COLO829 (cell line): ENCODE data around the gene SERPINB6.
"Not testable (repeated sequence)": the region's sequence is repeated elsewhere in the genome, so short reads cannot be mapped to it uniquely, and the experiment has no call there.

ENCODE experiments used
- DNase-seq: peaks from one replicate; pipeline ENCODE4 v3.0.0; 2012; ENCODE audit warnings: low spot score

Gene SERPINB6

DNA sequence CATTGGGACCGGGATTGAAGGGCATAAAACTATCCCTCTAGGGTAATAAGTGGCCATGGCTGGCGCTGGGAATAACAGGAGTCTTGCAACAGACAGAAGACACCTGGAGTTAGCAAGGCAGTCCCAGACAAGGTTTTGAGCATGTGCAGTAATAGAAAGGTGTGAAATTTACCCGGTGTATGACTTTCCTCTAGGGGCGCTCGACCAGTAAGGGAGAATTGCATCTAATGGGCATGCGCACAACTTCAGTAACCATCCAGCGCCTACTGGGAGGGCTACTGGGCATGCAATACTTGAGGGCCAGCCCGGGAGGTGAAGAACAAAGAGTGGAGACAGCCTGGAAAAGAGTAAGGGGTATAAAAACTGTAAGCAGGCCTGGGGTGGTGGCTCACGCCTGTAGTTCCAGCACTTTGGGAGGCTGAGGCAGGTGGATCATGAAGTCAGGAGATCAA is 32.7 kb downstream of the SERPINB6 start:
- no peak for DNase-seq

DNA sequence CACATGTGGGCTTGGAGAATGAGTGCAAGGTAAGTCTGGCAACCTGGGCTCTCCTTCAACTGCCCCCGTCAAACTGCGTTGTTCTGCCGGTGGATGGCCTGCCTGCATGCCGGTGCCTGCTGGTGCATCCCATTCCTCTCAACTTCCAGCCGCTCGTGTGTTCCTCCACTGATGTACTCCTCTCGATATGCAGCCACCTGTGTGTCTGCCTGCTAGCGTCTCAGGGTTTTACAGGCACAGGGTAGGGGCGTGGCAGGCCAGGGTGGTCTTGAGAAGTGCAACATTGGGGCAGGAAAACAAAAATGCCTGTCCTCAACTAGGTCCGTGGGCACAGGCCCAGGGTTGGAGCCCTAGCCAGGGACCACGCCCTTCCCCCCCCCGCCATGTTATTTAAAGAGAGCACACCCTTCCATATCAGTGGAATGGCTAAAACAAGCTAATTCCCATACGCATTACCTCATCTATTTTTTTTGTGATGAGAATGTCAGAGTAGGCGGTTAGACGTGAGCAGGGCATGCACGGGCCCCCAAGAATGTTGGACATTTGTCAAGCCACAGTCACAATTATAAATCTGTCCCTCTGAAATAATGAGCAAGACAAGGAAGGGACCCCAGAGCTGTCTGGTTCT is 33.2 kb downstream of the SERPINB6 start:
- no peak for DNase-seq

DNA sequence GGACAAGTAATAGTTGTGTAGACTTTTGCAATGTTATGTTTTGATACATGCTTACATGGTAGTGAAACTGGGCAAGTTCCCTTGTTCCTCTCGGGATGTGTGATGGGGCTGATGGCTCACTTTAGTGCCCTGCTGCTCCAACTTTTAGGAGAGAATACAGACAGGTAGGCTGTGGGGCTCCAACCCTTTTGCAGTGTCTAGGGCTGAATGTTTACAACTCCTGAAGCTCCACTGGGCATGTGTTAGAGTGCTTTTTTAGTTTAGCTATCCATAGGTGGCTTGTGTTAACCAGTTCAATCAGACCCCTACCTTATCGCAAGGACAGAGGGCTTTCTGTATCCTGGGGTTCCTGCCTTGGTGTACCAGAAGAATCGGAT is 33.8 kb downstream of the SERPINB6 start:
- DNase-seq = no peak

DNA sequence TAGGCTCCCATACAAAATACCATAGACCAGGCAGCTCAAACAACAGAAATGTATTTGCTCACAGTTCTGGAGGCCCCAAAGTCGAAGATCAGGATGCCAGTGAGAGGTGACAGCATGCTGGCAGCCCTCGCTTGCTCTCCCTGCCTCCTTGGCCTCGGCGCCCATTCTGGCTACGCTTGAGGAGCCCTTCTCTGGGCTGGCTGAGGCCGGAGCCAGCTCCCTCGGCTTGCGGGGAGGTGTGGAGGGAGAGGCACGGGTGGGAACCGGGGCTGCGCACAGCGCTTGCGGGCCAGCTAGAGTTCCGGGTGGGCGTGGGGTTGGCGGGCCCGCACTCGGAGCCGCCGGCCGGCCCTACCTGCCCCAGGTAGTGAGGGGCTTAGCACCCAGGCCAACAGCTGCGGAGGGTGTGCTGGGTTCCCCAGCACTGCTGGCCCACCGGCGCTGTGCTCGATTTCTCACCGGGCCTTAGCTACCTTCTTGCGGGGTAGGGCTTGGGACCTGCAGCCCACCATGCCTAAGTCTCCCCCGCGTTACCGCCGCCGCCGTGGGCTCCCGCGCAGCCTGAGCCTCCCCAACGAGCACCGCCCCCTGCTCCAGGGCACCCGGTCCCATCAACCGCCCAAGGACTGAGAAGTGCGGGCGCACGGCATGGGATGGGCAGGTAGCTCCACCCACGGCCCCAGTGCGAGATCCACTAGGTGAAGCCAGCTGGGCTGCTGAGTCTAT is 35.6 kb downstream of the SERPINB6 start:
- no peak for DNase-seq

DNA sequence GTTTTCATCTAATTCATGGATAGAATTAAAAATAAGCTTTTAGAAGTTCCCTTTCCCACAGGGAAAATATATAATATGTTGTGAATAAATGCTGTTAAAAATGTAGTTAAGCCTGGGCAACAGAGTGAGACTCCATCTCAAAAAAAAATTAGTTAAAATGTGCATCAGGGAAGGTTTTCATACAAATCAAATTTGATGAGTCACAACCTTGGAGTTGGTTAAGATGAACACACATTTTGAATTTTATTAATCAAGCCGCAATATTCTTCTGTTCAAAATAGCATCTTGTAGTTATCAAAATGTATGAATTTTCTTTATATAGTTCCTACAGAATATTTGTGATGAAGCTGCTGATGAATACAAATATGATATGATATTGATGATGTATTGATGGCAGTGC is 37.3 kb downstream of the SERPINB6 start:
- no peak for DNase-seq

DNA sequence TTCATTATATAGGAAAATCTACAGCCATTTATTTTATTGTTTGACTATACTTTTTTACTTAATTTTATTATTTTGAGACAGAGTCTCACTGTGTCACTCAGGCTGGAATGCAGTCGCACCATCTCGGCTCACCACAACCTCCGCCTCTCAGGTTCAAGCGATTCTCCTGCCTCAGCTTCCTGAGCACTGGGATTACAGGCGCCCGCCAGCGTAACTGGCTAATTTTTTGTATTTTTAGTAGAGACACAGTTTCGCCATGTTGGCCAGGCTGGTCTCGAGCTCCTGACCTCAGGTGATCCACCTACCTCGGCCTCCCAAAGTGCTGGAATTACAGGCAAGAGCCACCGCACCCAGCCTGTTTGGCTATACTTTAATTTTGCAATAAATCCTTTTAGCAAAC is 38.5 kb downstream of the SERPINB6 start:
- not testable (repeated sequence) for DNase-seq

DNA sequence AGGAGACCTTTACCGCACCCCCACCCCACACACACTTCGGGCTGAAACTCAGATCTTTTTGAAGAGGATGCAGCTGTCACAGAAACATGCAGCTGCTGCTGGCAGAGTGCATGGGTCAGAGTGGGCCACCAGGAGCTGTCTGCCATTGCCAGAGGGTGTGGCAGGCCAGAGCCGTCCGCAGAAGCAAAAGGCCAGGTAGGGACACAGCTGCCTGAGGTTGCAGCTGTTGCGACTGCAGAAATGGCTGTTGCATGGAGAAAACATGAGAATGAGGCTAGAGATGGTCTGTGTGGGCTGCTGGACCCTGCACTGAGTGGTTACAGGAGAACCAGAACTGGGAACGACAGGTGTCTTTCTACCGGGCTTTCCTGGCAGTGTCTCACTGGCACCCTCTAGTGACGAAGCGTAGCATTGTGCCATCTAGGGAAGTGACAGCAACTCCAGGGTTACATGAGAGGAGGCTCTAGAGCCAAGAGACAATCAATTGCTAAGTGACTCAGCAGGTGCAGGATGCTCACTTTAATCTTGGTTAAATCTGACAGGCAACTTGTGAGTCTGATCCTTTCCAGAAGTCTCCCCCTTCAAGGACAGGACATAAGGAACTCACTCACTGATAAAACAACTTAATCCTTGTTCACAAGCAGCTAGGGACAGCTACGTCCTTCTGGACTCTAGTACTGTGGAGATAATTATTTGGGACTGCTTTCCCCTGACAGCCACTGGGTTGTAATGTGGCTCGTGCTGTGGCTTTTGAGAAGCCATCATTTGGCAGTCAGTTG is 39.2 kb downstream of the SERPINB6 start:
- peak; percentile 88 for DNase-seq

DNA sequence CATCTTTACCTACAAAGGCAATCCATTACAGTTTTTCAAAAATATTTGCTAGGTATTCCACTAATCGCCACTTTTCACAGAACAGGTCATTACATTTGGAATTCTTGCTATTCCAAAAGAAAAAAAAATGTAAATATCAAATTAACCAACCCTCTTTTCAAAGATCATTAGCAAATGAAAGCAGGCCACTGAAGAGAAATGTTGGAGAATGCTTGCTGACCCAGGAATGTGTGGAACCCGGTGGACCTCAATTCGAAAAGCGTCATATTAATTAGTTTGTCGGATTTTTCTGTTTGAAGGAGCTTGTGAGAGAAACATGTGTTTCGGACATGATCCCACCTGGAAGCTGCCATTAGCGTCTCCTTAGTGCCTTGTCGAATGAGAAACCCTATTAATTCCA is 40.3 kb downstream of the SERPINB6 start:
- DNase-seq = no peak

DNA sequence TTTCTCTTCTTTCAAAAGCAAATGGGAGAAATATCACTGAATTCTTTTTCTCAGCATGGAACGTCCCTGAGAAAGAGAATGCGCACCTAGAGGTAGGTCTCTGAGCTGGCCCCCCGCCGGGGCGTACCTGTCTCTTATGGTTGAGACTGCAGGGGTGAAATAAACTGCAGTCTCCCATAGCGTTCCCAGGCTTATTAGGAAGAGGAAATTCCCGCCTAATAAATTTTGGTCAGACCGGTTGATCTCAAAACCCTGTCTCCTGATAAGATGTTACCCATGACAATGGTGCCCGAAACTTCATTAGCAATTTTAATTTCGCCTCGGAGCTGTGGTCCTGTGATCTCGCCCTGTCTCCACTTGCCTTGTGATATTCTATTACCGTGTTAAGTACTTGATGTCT is 43.4 kb downstream of the SERPINB6 start:
- not testable (repeated sequence) for DNase-seq

DNA sequence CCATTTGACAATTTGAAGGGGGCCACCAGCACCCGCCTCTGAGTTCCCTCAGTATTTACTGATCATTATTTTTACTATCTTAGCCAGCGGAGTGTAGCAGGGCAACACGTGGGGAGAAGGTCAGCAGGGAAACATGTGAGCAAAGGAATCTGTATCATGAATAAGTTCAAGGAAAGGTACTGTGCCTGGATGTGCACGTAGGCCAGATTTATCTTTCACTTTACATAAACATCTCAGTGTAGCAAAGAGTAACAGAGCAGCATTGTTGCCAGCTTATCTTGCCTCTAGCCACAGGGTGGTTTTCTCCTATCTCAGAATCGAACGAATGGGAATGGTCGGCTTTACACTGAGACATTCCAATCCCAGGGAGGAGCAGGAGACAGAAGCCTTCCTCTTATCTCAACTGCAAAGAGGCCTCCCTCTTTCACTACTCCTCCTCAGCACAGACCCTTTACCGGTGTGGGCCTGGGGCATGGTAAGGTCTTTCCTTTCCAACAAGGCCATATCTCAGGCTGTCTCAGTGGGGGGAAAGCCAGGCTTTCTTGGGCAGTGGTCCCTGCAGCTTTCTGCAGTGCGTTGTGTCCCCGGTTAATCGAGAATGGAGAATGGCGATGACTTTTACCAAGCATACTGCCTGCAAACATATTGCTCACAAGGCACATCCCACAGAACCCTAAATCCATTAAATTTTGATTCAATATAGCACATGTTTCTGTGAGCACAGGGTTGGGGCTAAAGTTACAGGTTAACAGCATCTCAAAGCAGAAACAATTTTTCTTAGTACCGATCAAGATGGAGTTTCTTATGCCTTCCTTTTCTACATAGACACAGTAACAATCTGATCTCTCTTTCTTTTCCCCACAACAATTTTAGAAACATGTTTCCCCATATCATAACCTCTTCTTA is 45.3 kb downstream of the SERPINB6 start:
- DNase-seq = not testable (repeated sequence)

DNA sequence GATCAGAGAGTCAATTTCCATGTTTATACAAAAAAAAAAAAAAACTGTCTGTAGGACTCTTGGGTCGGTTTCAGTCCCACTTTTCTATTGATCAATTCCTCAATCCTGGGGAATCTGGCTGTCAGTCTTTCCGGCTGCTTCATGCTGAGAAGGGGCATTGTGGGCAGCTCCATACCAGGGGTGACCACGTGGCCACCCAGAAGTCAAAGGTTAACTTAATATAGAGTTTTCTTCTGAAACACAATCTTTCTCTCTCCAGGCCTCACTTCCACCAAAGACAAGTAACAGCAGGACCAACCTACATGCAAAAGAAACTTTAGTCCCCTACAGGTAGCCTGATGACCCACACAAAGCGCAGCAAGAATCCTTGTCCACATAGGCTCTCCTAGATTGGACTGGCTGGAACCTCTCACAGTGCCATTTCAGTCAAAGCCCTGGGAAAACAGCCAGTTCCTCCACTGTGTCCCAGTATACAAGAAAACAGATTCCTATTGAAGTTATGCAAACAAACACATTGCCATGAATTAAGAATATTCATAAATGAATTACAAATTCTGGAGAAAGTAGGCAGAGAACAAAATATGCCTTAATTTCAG is 49.7 kb downstream of the SERPINB6 start:
- no peak for DNase-seq

DNA sequence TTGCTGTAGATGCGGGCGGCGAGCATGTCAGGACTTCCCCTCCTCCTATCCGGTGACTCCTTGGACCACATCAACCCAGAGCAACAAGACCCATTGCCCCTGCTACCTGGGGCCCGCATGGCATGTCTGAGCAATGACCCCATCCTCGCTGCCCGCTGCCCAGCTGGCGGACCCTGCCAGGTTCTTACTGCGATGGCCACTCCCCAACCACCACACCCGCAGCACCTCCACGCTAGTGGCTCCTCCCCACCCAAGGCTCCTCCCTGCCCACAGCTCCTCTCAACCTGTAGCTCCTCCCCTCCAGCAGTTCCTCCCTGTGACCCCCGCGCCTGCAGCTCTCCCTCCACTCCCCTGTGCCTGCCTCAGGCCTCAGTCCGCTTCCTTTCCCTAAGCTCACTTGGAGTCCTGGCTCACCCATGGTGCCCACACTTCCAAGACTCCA is 50.7 kb downstream of the SERPINB6 start:
- DNase-seq = no peak

DNA sequence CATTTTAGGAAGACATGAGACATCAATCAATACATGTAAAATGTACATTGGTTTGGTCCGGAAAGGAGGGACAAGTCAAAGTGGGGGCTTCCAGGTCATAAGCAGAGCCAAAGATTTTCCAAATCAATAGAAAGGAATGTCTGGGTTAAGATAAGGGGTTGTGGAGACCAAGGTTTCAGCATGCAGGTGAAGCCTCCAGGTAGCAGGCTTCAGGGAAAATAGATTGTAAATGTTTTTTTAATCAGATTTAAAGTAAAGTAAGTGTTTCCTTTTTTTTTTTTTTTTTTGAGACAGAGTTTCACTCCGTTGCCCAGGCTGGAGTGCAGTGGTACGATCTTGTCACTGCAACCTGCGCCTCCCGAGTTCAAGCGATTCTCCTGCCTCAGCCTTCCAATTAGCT is 51.5 kb downstream of the SERPINB6 start:
- no peak for DNase-seq

DNA sequence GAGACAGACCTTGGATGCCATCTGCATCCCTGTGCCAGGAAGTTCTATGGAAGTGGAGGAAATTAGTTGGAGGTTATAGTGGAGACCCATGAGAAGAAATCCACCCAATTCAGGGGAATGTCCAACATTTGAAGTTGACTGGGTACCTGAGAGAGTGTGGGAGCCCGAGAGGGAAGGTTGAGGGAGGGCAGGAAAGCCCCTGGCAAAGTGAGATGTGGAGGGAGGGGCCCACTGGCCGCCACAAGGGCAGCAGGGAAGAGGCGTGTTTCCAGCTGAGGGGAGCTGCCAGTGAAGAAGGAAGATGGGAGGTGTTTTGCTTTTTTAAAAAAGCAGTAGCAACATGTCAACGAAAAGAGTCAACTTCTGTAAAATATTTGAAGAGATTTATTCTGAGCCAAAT is 52.0 kb downstream of the SERPINB6 start:
- DNase-seq = no peak

DNA sequence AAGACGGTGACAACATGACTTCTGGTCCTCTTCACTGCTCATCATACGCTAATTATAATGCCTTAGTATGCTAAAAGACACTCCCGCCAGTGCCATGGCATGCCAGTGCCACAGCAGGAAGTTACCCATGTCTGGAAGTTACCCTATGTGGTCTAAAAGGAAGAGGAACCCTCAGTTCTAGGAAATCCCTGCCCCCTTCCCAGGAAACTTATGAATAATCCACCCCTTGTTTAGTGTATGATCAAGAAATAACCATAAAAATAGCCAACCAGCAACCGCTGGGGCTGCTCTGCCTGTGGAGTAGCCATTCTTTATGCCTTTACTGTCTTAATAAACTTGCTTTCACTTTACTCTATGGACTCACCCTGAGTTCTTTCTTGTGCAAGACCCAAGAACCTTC is 52.4 kb downstream of the SERPINB6 start:
- no peak for DNase-seq

DNA sequence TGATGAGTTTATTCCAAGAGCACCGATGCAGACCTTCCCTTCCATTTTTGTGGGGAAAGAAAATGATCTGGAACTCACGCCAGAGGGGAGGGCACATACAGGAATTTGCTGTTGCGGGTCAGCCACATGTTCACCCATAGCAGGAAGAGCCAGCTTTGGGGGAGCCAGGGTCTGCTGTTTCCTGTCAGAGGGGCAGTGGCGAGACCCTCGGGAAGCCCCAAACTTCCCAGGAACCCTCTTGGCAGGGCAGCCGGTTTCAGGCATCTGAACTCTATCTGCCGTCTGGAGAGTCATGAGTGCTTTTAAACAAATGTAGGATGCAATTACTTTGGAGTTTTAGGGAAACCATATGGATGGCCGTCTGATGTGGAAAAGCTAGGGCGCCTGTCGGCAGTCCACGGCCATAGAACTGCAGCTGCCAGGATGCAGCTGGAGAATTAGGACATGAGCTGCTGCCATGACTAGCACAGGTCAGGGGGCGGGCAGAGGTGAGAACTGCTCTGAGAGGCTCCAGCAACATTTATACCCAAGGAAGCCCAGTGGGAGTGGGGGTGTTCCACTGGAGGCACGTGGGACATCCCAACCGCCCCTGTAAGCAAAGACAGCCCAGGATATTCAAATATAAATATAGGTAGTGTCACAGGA is 53.4 kb downstream of the SERPINB6 start:
- DNase-seq = no peak

DNA sequence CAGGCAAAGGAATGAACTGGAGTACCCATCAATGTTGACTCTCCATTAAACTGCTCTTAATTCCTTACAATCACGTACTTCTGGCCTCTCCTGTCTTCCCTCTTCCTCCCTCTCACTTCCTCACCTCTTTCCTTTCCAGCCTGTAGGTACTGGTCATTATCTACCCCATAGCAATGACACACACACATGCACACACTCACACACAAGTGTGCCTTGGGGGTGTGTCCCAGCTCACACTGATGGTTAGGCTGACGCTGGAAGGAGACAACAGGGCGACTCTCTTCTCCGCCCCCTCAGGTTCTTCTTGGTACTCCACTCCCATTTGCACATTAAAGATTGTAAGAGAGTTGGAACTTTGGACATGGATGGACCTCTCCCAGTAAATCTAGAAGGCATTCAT is 54.3 kb downstream of the SERPINB6 start:
- no peak for DNase-seq

DNA sequence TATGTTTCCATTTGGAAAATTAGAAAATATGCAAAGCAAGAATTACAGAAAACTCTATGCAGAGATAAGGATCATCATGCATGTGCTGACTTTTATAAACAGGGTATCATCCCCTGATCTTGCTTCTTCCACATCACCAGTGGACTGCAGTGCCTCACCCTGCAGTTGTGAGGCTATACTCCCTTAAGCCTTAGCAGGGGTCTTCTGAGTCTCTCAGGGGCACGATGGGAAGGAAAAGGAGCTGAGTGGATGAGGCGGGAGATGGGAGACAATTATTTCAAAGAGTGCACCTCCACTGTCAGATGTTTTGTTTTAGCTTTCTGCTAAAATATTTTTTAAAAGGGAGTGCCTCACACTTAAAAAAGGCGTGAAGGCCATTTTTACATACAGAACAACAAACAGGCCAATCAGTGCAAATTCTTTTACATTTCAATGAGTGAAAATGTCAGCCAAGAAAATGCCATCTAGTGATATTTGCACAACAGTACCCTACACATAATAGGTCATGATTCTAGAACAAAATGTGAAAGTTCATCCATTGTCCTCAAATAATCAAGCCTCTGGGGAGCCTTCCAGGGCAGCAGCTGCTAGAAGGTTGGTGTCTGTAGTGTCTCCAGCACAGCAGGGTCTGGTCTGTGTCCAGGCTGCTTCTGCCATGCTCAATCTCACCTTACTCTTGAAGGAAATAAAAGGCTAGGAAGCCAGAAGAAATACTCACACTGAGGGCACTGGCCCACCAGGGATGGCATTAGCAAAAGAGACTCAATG is 55.0 kb downstream of the SERPINB6 start:
- no peak for DNase-seq

DNA sequence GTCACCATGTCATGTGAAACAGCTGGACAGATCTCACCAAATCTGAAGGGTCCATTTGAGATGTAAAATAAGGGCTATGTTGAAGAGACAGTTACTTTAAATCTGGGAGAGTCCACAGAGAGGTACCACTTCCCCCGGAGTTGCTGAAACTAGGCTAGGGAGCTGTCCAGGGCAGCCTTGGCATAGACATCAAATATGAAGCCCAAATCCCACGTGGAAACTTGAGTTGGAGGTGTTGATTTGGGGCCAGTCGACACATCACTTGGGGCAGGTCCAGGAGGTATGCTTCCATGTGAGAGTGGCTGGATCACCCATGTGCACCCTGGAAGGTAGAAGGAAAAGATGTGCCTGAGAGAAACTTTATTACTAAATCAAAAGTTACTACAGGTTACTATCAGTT is 56.2 kb downstream of the SERPINB6 start:
- no peak for DNase-seq

DNA sequence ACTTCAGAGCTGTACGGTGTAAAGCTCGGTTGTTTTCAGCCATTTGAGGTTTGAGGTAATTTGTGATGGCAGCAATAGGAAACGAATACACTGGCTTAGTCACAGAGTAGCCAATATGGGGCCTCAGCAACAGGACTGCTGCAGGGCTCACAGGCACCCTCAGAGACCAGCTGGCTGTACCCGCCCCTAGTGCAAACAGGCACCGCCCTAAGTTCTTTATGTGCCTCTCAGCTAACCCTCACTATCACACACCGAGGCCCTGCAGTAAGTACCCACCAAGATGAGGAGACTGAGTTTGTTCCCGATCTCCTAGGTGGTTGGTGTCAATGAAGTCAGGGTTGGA is 57.1 kb downstream of the SERPINB6 start:
- no peak for DNase-seq
